Mesendoderm (in vitro differentiated cells): ENCODE results near the gene STRN4. TPM values are rescaled to one million over a fixed set of nuclear protein-coding genes. Genes with fewer than 3 reads are reported as not detected.
A peak's percentile ranks its signal among the peaks of the same experiment; 100 is the strongest.

Experiments used
- DNase-seq: peaks from one replicate; pipeline ENCODE4 v3.0.0; 2013
- H2AK5ac ChIP-seq: 2 replicates; pipeline ENCODE4 v1.6.1; 2013; ENCODE audit warnings: low read length, inconsistent platforms
- H2BK120ac ChIP-seq: 2 replicates; pipeline ENCODE4 v1.6.1; 2013; ENCODE audit warnings: low read depth, mild to moderate bottlenecking, low read length, moderate library complexity, mixed read lengths
- H2BK15ac ChIP-seq: replicated peaks from 2 replicates; pipeline ENCODE4 v1.6.1; 2013; ENCODE audit warnings: low read depth, mild to moderate bottlenecking, moderate library complexity
- H2BK5ac ChIP-seq: 2 replicates; pipeline ENCODE4 v1.6.1; 2013; ENCODE audit warnings: low read length, inconsistent platforms
- H3K18ac ChIP-seq: 2 replicates; pipeline ENCODE4 v1.6.1; 2013; ENCODE audit warnings: mild to moderate bottlenecking, low read length, mixed read lengths
- H3K23ac ChIP-seq: one replicate; pipeline ENCODE4 v1.6.1; 2013; ENCODE audit warnings: low read length
- H3K27ac ChIP-seq: 2 replicates; pipeline ENCODE4 v1.5.1; 2013; ENCODE audit warnings: low read depth, mild to moderate bottlenecking, inconsistent platforms, low read length, moderate library complexity
- H3K27me3 ChIP-seq: 2 replicates; pipeline ENCODE4 v1.6.1; 2013; ENCODE audit warnings: low read length, control low read depth, mild to moderate bottlenecking, inconsistent platforms; ENCODE audit not compliant: insufficient read depth, poor library complexity
- H3K36me3 ChIP-seq: 2 replicates; pipeline ENCODE4 v1.6.1; 2013; ENCODE audit warnings: low read length, inconsistent platforms; ENCODE audit not compliant: control insufficient read depth, insufficient read depth
- H3K4ac ChIP-seq: one replicate; pipeline ENCODE4 v1.6.1; 2013; ENCODE audit warnings: low read depth, mild to moderate bottlenecking, low read length, moderate library complexity
- H3K4me1 ChIP-seq: 2 replicates; pipeline ENCODE4 v1.6.1; 2013; ENCODE audit warnings: low read depth, low read length, inconsistent platforms; ENCODE audit not compliant: control insufficient read depth
- H3K4me2 ChIP-seq: 2 replicates; pipeline ENCODE4 v1.6.1; 2013; ENCODE audit warnings: low read length
- H3K4me3 ChIP-seq: 2 replicates; pipeline ENCODE4 v1.5.1; 2013; ENCODE audit warnings: mild to moderate bottlenecking, low read length
- H3K56ac ChIP-seq: one replicate; pipeline ENCODE4 v1.6.1; 2013; ENCODE audit warnings: low read length
- H3K79me1 ChIP-seq: 2 replicates; pipeline ENCODE4 v1.6.1; 2013; ENCODE audit warnings: low read length, inconsistent platforms
- H3K79me2 ChIP-seq: 2 replicates; pipeline ENCODE4 v1.6.1; 2013; ENCODE audit warnings: mild to moderate bottlenecking, low read length; ENCODE audit not compliant: control insufficient read depth, insufficient read depth
- H3K9ac ChIP-seq: 2 replicates; pipeline ENCODE4 v1.6.1; 2013; ENCODE audit warnings: low read length, inconsistent platforms
- H4K5ac ChIP-seq: one replicate; pipeline ENCODE4 v1.6.1; 2013; ENCODE audit warnings: low read length
- H4K8ac ChIP-seq: one replicate; pipeline ENCODE4 v1.6.1; 2013; ENCODE audit warnings: low read depth, mild to moderate bottlenecking, control low read depth, low read length, moderate library complexity
- WGBS: extraction: QIAGEN DNeasy Blood & Tissue Kit; methylation state at CpG from one replicate; pipeline ENCODE4 v1.1.7; 2013; ENCODE audit warnings: low lambda C conversion rate, missing lambda C conversion rate; ENCODE audit not compliant: insufficient coverage; ENCODE audit errors: extremely low coverage; 5-methylcytosine and 5-hydroxymethylcytosine counted together
- small RNA-seq: library from polyadenylated mRNA; stranded (forward); fragments of <200 nt; extraction: miRNeasy Mini kit (QIAGEN cat#:217004); gene quantifications from one replicate; pipeline ENCODE3, GENCODE V24; 2013; ENCODE audit not compliant: insufficient read depth

STRN4 gene

DNA sequence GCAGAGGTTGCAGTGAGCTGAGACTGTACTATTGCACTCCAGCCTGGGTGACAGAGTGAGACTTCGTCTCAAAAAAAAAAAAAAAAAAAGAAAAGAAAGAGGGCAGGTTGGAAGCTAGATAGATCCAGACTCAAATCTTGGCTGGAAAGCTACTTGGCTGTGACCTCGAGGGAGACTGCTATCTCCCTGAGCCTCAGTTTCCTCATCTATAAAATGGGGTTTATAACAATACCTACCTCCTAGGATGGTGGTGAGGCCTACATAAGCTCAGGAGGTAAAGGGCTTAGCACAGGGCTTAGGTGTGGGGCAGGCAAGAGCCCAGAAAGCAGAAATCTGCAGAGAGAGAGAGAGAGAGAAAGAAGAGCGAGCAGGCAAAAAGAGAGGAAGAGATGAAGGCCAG, 61.1 kb downstream of the STRN4 start:
- H3K56ac ChIP-seq = no peak overlapping the region
- H2BK15ac ChIP-seq = no peak overlapping the region
- DNase-seq = no peak
- no peak overlapping the region for H4K8ac ChIP-seq
- no peak overlapping the region for H3K4me3 ChIP-seq
- no peaks in the 10 kb centered on the region for H3K27me3 ChIP-seq
- H2BK5ac ChIP-seq = no peak overlapping the region
- no peak overlapping the region for H3K27ac ChIP-seq
- no CpG with 5 or more reads among the region's 3 CpGs for WGBS
- no peak overlapping the region for H3K4ac ChIP-seq
- no peak overlapping the region for H3K23ac ChIP-seq
- no peak overlapping the region for H3K18ac ChIP-seq
- no peaks in the 10 kb centered on the region for H3K79me2 ChIP-seq
- no peak overlapping the region for H3K4me2 ChIP-seq
- H2AK5ac ChIP-seq = no peak overlapping the region
- H2BK120ac ChIP-seq = no peak overlapping the region
- H3K9ac ChIP-seq = no peak overlapping the region
- H3K79me1 ChIP-seq = no peaks in the 10 kb centered on the region
- no peak overlapping the region for H4K5ac ChIP-seq
- peaks cover 15% of the 10 kb centered on the region for H3K36me3 ChIP-seq
- H3K4me1 ChIP-seq = no peaks in the 10 kb centered on the region

DNA sequence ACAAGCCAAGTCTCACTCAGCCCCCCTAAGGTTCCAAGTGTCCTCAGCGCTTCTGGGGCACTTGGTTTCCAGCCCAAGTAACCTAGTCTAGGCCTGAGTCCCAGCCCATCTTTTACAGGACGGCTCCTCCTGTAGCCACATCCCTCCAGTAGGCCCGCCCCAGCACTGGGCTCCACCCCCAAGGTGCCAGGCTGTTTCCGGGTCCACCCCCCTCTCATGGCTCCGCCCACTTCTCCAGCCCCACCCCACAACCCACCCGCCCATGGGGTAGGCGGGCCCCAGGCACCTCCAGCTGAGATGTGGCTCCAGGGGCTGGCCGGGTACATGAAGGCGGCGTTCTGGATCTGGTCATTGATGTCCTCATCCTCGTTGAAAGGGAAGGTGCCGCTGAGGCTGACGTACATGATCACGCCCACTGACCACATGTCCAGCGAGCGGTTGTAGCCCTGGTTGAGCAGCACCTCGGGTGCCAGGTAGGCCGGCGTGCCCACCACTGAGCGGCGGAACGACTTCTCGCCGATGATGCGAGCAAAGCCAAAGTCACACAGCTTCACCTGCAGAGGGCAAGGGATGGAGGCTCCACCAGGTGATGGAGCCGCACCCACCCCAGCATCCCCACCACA, 68.0 kb downstream of the STRN4 start:
- Histone ChIP-seq H2BK120ac (no peak overlapping the region), H3K79me1 (no peaks in the 10 kb centered on the region), H3K9ac (no peak overlapping the region), H3K79me2 (no peaks in the 10 kb centered on the region), H3K4me2 (no peak overlapping the region), H3K23ac (no peak overlapping the region), H2AK5ac (no peak overlapping the region), H3K56ac (no peak overlapping the region), H3K4ac (no peak overlapping the region), H3K4me1 (no peaks in the 10 kb centered on the region), H3K36me3 (peaks cover 10% of the 10 kb centered on the region), H2BK15ac (no peak overlapping the region), H2BK5ac (no peak overlapping the region), H3K4me3 (no peak overlapping the region), H4K5ac (no peak overlapping the region), H3K27ac (no peak overlapping the region), H3K18ac (no peak overlapping the region), H4K8ac (no peak overlapping the region), H3K27me3 (no peaks in the 10 kb centered on the region)
- DNase-seq = peak; percentile 77
- no CpG with 5 or more reads among the region's 26 CpGs for WGBS

DNA sequence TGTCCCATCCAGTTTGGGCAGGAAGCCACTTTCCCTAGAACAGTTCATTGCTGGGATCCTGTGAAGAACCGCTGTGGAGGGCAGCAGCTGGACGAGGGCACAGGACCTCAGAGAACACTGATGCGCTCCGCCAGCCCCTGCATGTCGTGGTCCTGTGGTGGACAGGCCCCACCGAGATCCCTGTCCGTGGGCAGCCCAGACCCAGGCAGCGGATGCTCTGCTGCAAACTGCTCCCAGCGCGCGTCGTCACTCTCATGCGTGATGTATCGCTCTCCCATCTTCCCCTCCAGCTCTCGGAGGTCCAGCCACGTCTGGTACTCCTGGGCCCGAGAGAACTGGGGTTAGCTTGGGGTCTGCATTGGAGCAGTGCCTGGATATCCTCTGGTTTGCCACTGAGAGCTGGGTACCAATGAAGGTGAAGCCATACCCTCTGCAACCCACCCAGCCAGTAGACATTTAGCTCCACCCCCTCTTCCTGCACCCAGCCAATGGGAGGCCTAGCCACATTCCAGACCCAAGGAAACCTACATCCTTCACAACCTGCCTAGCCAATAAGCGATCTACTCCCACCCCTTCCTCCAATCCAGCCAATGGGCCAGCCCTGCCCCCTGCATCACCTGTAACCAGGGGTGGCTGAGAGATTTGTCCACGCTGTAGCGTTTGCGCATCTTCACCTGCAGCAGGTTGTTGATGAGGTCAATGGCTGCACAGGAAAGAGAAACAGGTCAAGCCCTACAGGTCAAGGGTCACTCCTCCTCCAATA, 71.7 kb downstream of the STRN4 start:
- Histone ChIP-seq H3K79me1 (no peaks in the 10 kb centered on the region), H2AK5ac (no peak overlapping the region), H2BK5ac (no peak overlapping the region), H3K36me3 (peaks cover 9% of the 10 kb centered on the region), H3K4ac (no peak overlapping the region), H3K4me3 (no peak overlapping the region), H3K27me3 (no peaks in the 10 kb centered on the region), H3K79me2 (no peaks in the 10 kb centered on the region), H2BK120ac (no peak overlapping the region), H3K4me2 (no peak overlapping the region), H4K5ac (no peak overlapping the region), H3K23ac (no peak overlapping the region), H3K18ac (no peak overlapping the region), H3K56ac (no peak overlapping the region), H2BK15ac (no peak overlapping the region), H3K27ac (no peak overlapping the region), H3K4me1 (no peaks in the 10 kb centered on the region), H3K9ac (no peak overlapping the region), H4K8ac (no peak overlapping the region)
- peak; percentile 87 for DNase-seq
- no CpG with 5 or more reads among the region's 21 CpGs for WGBS

DNA sequence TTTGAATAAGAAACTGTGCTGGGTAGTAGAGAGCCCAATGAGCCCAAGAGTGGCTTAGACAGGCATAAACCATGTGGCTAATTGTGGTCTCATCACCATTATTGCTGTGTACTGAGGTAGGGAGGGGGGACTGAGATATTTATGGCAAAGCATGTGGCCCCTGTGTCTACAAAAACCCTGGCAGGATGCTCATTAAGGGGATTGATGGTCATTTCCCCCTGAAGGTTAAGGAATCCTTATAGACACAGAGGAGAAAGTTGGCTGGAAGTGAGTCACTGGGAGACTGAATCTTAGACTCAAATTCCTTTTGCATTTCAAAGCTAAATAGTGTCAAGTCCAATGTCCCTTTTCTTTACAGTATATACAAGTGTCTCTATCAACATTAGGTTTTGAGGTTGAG, 75.4 kb downstream of the STRN4 start:
- peaks cover 7% of the 10 kb centered on the region for H3K36me3 ChIP-seq
- no peak overlapping the region for H2BK5ac ChIP-seq
- no peak overlapping the region for H3K27ac ChIP-seq
- no peak overlapping the region for H2BK15ac ChIP-seq
- no peaks in the 10 kb centered on the region for H3K4me1 ChIP-seq
- no peak overlapping the region for H3K4me2 ChIP-seq
- no peak for DNase-seq
- H3K4me3 ChIP-seq = no peak overlapping the region
- no peak overlapping the region for H3K56ac ChIP-seq
- no peak overlapping the region for H3K23ac ChIP-seq
- H3K79me1 ChIP-seq = no peaks in the 10 kb centered on the region
- H2BK120ac ChIP-seq = no peak overlapping the region
- H3K9ac ChIP-seq = no peak overlapping the region
- H3K18ac ChIP-seq = no peak overlapping the region
- no peak overlapping the region for H2AK5ac ChIP-seq
- no peaks in the 10 kb centered on the region for H3K79me2 ChIP-seq
- H3K27me3 ChIP-seq = no peaks in the 10 kb centered on the region
- no peak overlapping the region for H4K5ac ChIP-seq
- H3K4ac ChIP-seq = no peak overlapping the region
- H4K8ac ChIP-seq = no peak overlapping the region

Small RNA genes within 50 kb of the gene (small RNA-seq; reads per million reads assigned to genes)
- gene MIR320E (not detected), gene RF00019 (not detected), gene RN7SL364P (not detected)
